Neutrophil (primary cell): ENCODE measurements around the gene TMEM121.

Source experiments
- H3K27ac ChIP-seq: fragments of 200-600 bp; sonication (generic); 2 replicates; pipeline ENCODE4 v1.5.1; 2016; ENCODE audit warnings: mild to moderate bottlenecking, moderate library complexity
- H3K27me3 ChIP-seq: fragments of 200-600 bp; sonication (generic); 2 replicates; pipeline ENCODE4 v1.6.0; 2016; ENCODE audit warnings: mild to moderate bottlenecking
- H3K36me3 ChIP-seq: fragments of 200-600 bp; sonication (generic); 2 replicates; pipeline ENCODE4 v1.5.1; 2017
- H3K4me1 ChIP-seq, 2 experiments: fragments of 200-600 bp in 1 of 2; sonication (generic) in 1 of 2; 1 replicate in 1 of 2; 2 replicates in 1 of 2; pipeline versions ENCODE4 v1.5.1 to v1.6.1; 2013 to 2016; ENCODE audit warnings: low read depth in 1 of 2, low read length in 1 of 2, mild to moderate bottlenecking in 1 of 2, moderate library complexity in 1 of 2; ENCODE audit not compliant: control insufficient read depth in 1 of 2, insufficient read depth in 1 of 2
- H3K4me3 ChIP-seq, 2 experiments: fragments of 200-600 bp in 1 of 2; sonication (generic) in 1 of 2; 1 replicate in 1 of 2; 2 replicates in 1 of 2; pipeline ENCODE4 v1.5.1; 2013 to 2016; ENCODE audit warnings: low read depth in 1 of 2, low read length in 1 of 2, mild to moderate bottlenecking in 1 of 2, moderate library complexity in 1 of 2
- H3K9me3 ChIP-seq: fragments of 200-600 bp; sonication (generic); 2 replicates; pipeline ENCODE4 v1.5.1; 2016
- CTCF ChIP-seq: fragments of 200-600 bp; sonication (generic); IDR thresholded peaks from 2 replicates; pipeline ENCODE4 v1.5.1; 2016; ENCODE audit warnings: antibody characterized with exemption

Gene TMEM121

GRCh38 chr14:105503296-105503640, 23.1 kb upstream of the TMEM121 start:
- Histone ChIP-seq H3K4me1 (no peaks in the 10 kb centered on the region), H3K9me3 (no peaks in the 10 kb centered on the region), H3K4me3 (no peak overlapping the region), H3K27me3 (peaks cover 29% of the 10 kb centered on the region), H3K27ac (no peak overlapping the region), H3K36me3 (peaks cover 10% of the 10 kb centered on the region)
- TF ChIP-seq CTCF: no peak

GRCh38 chr14:105503935-105504692, 22.3 kb upstream of the TMEM121 start:
- H3K9me3 ChIP-seq: no peaks in the 10 kb centered on the region
- no peaks in the 10 kb centered on the region for H3K4me1 ChIP-seq
- H3K4me3 ChIP-seq: no peak overlapping the region
- TF ChIP-seq CTCF: no peak
- peaks cover 36% of the 10 kb centered on the region for H3K27me3 ChIP-seq
- no peak overlapping the region for H3K27ac ChIP-seq
- H3K36me3 ChIP-seq: peaks cover 2% of the 10 kb centered on the region

DNA sequence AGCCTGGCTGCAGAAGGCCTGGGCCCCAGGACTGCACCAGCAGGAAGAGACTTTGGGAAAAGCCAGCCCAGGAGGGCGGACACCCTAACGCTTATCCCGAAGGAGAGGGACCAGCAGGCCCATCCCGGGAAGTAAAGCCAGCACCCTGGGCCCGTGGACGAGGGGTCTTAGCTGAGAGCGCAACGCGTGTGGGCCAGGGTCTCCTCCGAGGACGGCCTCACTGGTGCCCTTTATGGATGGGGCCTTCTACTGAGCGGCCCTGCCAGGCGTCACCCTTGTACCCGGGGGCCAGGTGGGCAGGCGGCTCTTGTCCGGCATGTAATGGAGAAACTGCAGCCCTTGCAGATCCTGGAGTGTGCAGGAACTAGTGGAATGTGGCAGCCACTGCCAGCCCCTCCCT, 21.3 kb upstream of the TMEM121 start:
- Histone ChIP-seq H3K36me3 (no peaks in the 10 kb centered on the region), H3K4me3 (no peak overlapping the region), H3K4me1 (no peaks in the 10 kb centered on the region), H3K27ac (no peak overlapping the region), H3K9me3 (no peaks in the 10 kb centered on the region), H3K27me3 (peaks cover 43% of the 10 kb centered on the region)
- TF ChIP-seq CTCF: no peak

DNA sequence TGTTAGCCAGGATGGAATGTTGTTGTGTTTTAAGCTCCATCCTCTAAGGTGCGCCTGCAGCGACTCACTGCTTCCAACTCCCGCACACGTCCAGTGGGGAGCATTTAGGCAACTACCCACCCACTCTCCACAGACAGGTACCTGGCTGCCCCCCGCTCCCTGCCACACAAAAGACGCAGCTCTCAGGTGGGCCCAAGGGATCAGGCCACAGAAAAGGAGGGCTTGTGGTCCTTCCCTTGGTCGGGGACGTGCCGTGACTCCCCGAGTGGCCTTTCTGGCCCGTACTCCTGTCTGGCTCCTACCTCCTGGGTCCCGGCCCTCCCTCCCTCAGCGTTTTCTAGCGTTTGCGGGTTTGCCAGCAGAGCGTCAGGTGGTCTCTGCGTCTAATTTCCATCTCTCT, 19.1 kb upstream of the TMEM121 start:
- no peak for TF ChIP-seq CTCF
- Histone ChIP-seq H3K27me3 (peaks cover 64% of the 10 kb centered on the region), H3K4me1 (no peaks in the 10 kb centered on the region), H3K27ac (no peak overlapping the region), H3K4me3 (no peak overlapping the region), H3K36me3 (no peaks in the 10 kb centered on the region), H3K9me3 (no peaks in the 10 kb centered on the region)

GRCh38 chr14:105508069-105508468, 18.3 kb upstream of the TMEM121 start:
- no peaks in the 10 kb centered on the region for H3K4me1 ChIP-seq
- no peaks in the 10 kb centered on the region for H3K9me3 ChIP-seq
- no peak overlapping the region for H3K27ac ChIP-seq
- no peak for TF ChIP-seq CTCF
- no peaks in the 10 kb centered on the region for H3K36me3 ChIP-seq
- H3K4me3 ChIP-seq: no peak overlapping the region
- H3K27me3 ChIP-seq: peaks cover 73% of the 10 kb centered on the region
